ENCODE data around the gene CCS. TPM values are rescaled to one million over a fixed set of nuclear protein-coding genes. Genes with fewer than 3 reads are reported as not detected.
"Not testable (repeated sequence)": the region's sequence is repeated elsewhere in the genome, so short reads cannot be mapped to it uniquely, and the experiment has no call there.

Gene CCS
- total and polyA plus RNA-seq, 9 of the 15 experiments (the other 6 are each of a cell fraction or from before 2014, with no cell fraction given): 1.1 to 46.6 (median 26.8) TPM

- 35% methylated on average over 3 of the region's 3 CpGs for WGBS (ENCODE audit: insufficient coverage, low coverage, missing lambda C conversion rate)
- no peaks in the 10 kb centered on the region for H3K36me3 ChIP-seq (ENCODE audit: control insufficient read depth, insufficient read depth, low read length)
- DNase-seq (ENCODE audit: extremely low read depth in 1 of 4, low spot score in 3 of 4): no peak
- H3K4me2 ChIP-seq (ENCODE audit: insufficient read depth, low read length): no peak overlapping the region
- ATAC-seq: no peak
- no peaks in the 10 kb centered on the region for H4K20me1 ChIP-seq (replicated peaks; ENCODE audit: control insufficient read depth, insufficient read depth, low read length)
- 0 out of 5 replicates have a peak, but pooled peaks cover 0 to 3% of the 10 kb centered on the region in 2 experiments for H3K27me3 ChIP-seq (ENCODE audit: control insufficient read depth in 2 of 2, insufficient read depth in 2 of 2, low read length in 2 of 2)
- ChIA-PET CTCF (ENCODE audit: low intra/inter-chr PET ratio) (no interaction called here), POLR2A (interaction anchor here (0.5 to 1.2 kb wide), 5 partner anchors 32 to 311 kb away, joined by 3 to 4 read pairs (median 3); no protein-coding TSS in a partner anchor)
- H3K79me2 ChIP-seq (ENCODE audit: control insufficient read depth, insufficient read depth, low read length): no peaks in the 10 kb centered on the region
- in situ Hi-C loops (cut with MboI) (no loop called here), intact Hi-C loops (cut with micrococcal nuclease) (no loop called here)
- peaks cover 3% of the 10 kb centered on the region; the same call in 1 of the 2 replicates for H3K9me3 ChIP-seq (replicated peaks; ENCODE audit: control insufficient read depth, insufficient read depth, low read depth, low read length)
- no peak overlapping the region for H2AFZ ChIP-seq (ENCODE audit: low read depth, low read length)
- H3K9ac ChIP-seq (ENCODE audit: insufficient read depth in 1 of 2, low read depth in 2 of 2, low read length in 2 of 2): no peak overlapping the region
- no TSS peak for BruUV-seq (replicated peaks)
- peaks cover 3 to 5% of the 10 kb centered on the region in 2 experiments; a peak in 2 of 5 replicates for H3K4me1 ChIP-seq (replicated peaks in 1 of 2; ENCODE audit: control insufficient read depth in 2 of 2, insufficient read depth in 2 of 2, low read length in 2 of 2)
- H3K27ac ChIP-seq (ENCODE audit: extremely low read depth, low read depth, low read length): no peak overlapping the region
- FAIRE-seq: no peak
- peak; percentile 66 for TF ChIP-seq ZNF121 (CRISPR knock-in tag; conservative IDR thresholded peaks at IDR 0.05)
- TF ChIP-seq HDAC1 (IDR thresholded peaks at IDR 0.05): no peak
- no peaks in the 10 kb centered on the region for H3K9me1 ChIP-seq (ENCODE audit: control insufficient read depth, insufficient read depth, low read length)
- no peak overlapping the region for H3K4me3 ChIP-seq
Measured at GRCh38 chr11:66581261-66581660, 11.7 kb upstream of the CCS start.

- H3K9me1 ChIP-seq (ENCODE audit: control insufficient read depth, insufficient read depth, low read length); ATAC-seq; CTCF ChIA-PET (ENCODE audit: low intra/inter-chr PET ratio); H3K4me2 ChIP-seq (ENCODE audit: insufficient read depth, low read length); H3K9me3 ChIP-seq (replicated peaks; ENCODE audit: control insufficient read depth, insufficient read depth, low read depth, low read length); H3K36me3 ChIP-seq (ENCODE audit: control insufficient read depth, insufficient read depth, low read length); H3K27ac ChIP-seq (ENCODE audit: extremely low read depth, low read depth, low read length); H3K4me1 ChIP-seq (replicated peaks in 1 of 2; ENCODE audit: control insufficient read depth in 2 of 2, insufficient read depth in 2 of 2, low read length in 2 of 2); H2AFZ ChIP-seq (ENCODE audit: low read depth, low read length); H4K20me1 ChIP-seq (replicated peaks; ENCODE audit: control insufficient read depth, insufficient read depth, low read length); intact Hi-C loops (cut with micrococcal nuclease); H3K27me3 ChIP-seq (ENCODE audit: control insufficient read depth in 2 of 2, insufficient read depth in 2 of 2, low read length in 2 of 2); DNase-seq (ENCODE audit: extremely low read depth in 1 of 4, low spot score in 3 of 4); in situ Hi-C loops (cut with MboI); H3K9ac ChIP-seq (ENCODE audit: insufficient read depth in 1 of 2, low read depth in 2 of 2, low read length in 2 of 2); H3K79me2 ChIP-seq (ENCODE audit: control insufficient read depth, insufficient read depth, low read length); H3K4me3 ChIP-seq; FAIRE-seq; BruUV-seq (replicated peaks); POLR2A ChIA-PET: not testable (repeated sequence)
- TF ChIP-seq TRIM28 (IDR thresholded peaks at IDR 0.05) (peak; percentile 90), CBX1 (IDR thresholded peaks at IDR 0.05; ENCODE audit: low read depth) (0 out of 2 replicates have a peak, but pooled peaks have one; percentile 29), CBX5 (IDR thresholded peaks at IDR 0.05; ENCODE audit: borderline replicate concordance, low read depth) (peak; percentile 82), ZNF280A (IDR thresholded peaks at IDR 0.05; ENCODE audit: low read depth, partially characterized antibody) (peak; percentile 94), CBX3 (IDR thresholded peaks at IDR 0.05; ENCODE audit: borderline replicate concordance in 1 of 2, low read length in 2 of 2) (peak in 1 of 2 experiments; percentile 95; a peak in 2 of 3 replicates), TRIM24 (IDR thresholded peaks at IDR 0.05) (peak in 1 of 2 experiments; percentile 53; a peak in 1 of 4 replicates)
- WGBS (ENCODE audit: insufficient coverage, low coverage, missing lambda C conversion rate): 15% methylated on average over 3 of the region's 3 CpGs
Measured at GRCh38 chr11:66582565-66583147, 10.3 kb upstream of the CCS start.
